KMS-11 (cell line): Measurements from ENCODE around the gene TRPM4.

Source experiments
- H2AFZ ChIP-seq: fragments of 200-600 bp; sonication (generic); 2 replicates; pipeline ENCODE4 v1.6.1; 2016; ENCODE audit warnings: antibody characterized with exemption, mixed run types, low read depth
- H3K27ac ChIP-seq: fragments of 200-600 bp; sonication (generic); 2 replicates; pipeline ENCODE4 v1.6.1; 2016; ENCODE audit warnings: mild to moderate bottlenecking, mixed run types
- H3K27me3 ChIP-seq: fragments of 200-600 bp; sonication (generic); 2 replicates; pipeline ENCODE4 v1.6.1; 2017; ENCODE audit warnings: mild to moderate bottlenecking, low read depth, mixed run types, moderate library complexity; ENCODE audit not compliant: insufficient read depth
- H3K36me3 ChIP-seq: fragments of 200-600 bp; sonication (generic); 2 replicates; pipeline ENCODE4 v1.6.1; 2017; ENCODE audit warnings: mild to moderate bottlenecking, mixed run types; ENCODE audit not compliant: insufficient read depth
- H3K4me1 ChIP-seq: fragments of 200-600 bp; sonication (generic); 2 replicates; pipeline ENCODE4 v1.6.1; 2016; ENCODE audit warnings: mild to moderate bottlenecking, low read depth, mixed run types; ENCODE audit not compliant: poor library complexity, severe bottlenecking
- H3K4me2 ChIP-seq: fragments of 200-600 bp; sonication (generic); 2 replicates; pipeline ENCODE4 v1.7.0; 2016; ENCODE audit warnings: mild to moderate bottlenecking, mixed run types
- H3K4me3 ChIP-seq: fragments of 200-600 bp; sonication (generic); IDR thresholded peaks from 2 replicates; pipeline ENCODE4 v1.6.1; 2017; ENCODE audit warnings: low read depth, low read length, mixed read lengths; ENCODE audit not compliant: insufficient read depth
- H3K79me2 ChIP-seq: fragments of 200-600 bp; sonication (generic); 2 replicates; pipeline ENCODE4 v1.6.1; 2016; ENCODE audit warnings: low read depth, mixed run types; ENCODE audit not compliant: insufficient read depth
- H3K9ac ChIP-seq: fragments of 200-600 bp; sonication (generic); 2 replicates; pipeline ENCODE4 v1.6.1; 2016; ENCODE audit warnings: mild to moderate bottlenecking, mixed run types
- H4K20me1 ChIP-seq: fragments of 200-600 bp; sonication (generic); 2 replicates; pipeline ENCODE4 v1.6.1; 2016; ENCODE audit warnings: mild to moderate bottlenecking, mixed run types; ENCODE audit not compliant: insufficient read depth
- TF ChIP-seq, protein P1 (sequence below): fragments of 200-600 bp; sonication (generic); conservative IDR thresholded peaks from 2 replicates; pipeline ENCODE4 v1.6.1; 2017; ENCODE audit warnings: low read depth, mild to moderate bottlenecking, antibody characterized with exemption, low read length, moderate library complexity, mixed read lengths

The TRPM4 gene

GRCh38 chr19:49132974-49133609 lies 24.5 kb upstream of the TRPM4 start:
- H2AFZ ChIP-seq = no peak overlapping the region
- H3K4me1 ChIP-seq = peaks cover 10% of the 10 kb centered on the region
- no peak overlapping the region for H3K4me2 ChIP-seq
- H3K9ac ChIP-seq = no peak overlapping the region
- no peak overlapping the region for H3K27ac ChIP-seq
- no peaks in the 10 kb centered on the region for H3K36me3 ChIP-seq
- TF ChIP-seq, protein P1, sequence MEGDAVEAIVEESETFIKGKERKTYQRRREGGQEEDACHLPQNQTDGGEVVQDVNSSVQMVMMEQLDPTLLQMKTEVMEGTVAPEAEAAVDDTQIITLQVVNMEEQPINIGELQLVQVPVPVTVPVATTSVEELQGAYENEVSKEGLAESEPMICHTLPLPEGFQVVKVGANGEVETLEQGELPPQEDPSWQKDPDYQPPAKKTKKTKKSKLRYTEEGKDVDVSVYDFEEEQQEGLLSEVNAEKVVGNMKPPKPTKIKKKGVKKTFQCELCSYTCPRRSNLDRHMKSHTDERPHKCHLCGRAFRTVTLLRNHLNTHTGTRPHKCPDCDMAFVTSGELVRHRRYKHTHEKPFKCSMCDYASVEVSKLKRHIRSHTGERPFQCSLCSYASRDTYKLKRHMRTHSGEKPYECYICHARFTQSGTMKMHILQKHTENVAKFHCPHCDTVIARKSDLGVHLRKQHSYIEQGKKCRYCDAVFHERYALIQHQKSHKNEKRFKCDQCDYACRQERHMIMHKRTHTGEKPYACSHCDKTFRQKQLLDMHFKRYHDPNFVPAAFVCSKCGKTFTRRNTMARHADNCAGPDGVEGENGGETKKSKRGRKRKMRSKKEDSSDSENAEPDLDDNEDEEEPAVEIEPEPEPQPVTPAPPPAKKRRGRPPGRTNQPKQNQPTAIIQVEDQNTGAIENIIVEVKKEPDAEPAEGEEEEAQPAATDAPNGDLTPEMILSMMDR = no peak
- no peaks in the 10 kb centered on the region; the same call in 1 of the 2 replicates for H3K79me2 ChIP-seq
- no peaks in the 10 kb centered on the region for H4K20me1 ChIP-seq
- no peak overlapping the region for H3K4me3 ChIP-seq
- H3K27me3 ChIP-seq = no peaks in the 10 kb centered on the region

DNA sequence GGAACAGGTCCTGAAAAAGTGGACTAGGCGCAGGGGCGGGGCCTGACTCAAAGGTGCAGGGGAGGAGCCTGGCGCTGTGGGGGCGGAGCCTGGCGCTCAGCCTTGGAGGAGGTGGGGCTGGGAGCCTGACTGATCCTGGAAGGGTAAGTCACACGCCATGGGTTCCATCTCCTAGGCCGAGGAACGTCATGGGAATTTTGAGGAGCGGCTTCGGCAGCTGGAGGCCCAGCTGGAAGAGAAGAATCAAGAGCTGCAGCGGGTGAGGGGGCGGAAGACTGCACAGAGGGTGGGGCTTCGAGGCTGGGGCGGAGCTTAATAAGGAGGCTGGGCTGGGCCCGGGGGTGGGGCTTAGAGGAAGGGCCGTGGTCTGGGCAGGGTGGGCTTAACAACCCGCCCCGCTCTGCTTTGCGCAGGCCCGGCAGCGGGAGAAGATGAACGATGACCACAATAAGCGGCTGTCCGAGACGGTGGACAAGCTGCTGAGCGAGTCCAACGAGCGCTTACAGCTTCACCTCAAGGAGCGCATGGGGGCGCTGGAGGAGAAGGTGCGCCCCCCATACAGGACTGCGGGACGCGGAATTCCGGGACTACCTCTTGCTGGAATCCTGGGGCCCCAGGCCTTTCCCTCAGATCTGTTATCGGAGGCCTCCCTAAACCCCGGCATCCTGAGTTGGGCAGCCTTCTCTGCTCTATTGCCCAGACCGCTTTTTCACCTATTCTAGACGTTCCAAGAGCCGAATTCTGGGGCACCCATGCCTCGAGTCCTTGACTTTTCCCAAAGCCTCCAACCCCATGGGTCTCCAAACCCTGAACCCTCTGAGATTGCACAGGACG lies 23.8 kb upstream of the TRPM4 start:
- H3K36me3 ChIP-seq = no peaks in the 10 kb centered on the region
- peaks cover 8% of the 10 kb centered on the region for H3K4me1 ChIP-seq
- no peak overlapping the region for H2AFZ ChIP-seq
- H3K27ac ChIP-seq = no peak overlapping the region
- H3K27me3 ChIP-seq = no peaks in the 10 kb centered on the region
- H3K79me2 ChIP-seq = no peaks in the 10 kb centered on the region; the same call in 1 of the 2 replicates
- no peak overlapping the region for H3K4me3 ChIP-seq
- no peak overlapping the region for H3K4me2 ChIP-seq
- H3K9ac ChIP-seq = no peak overlapping the region
- TF ChIP-seq, protein P1 = no peak
- H4K20me1 ChIP-seq = no peaks in the 10 kb centered on the region

- no peak overlapping the region for H2AFZ ChIP-seq
- H3K36me3 ChIP-seq = no peaks in the 10 kb centered on the region
- H3K4me2 ChIP-seq = no peak overlapping the region
- H4K20me1 ChIP-seq = no peaks in the 10 kb centered on the region
- H3K9ac ChIP-seq = no peak overlapping the region
- H3K4me3 ChIP-seq = no peak overlapping the region
- no peak overlapping the region for H3K27ac ChIP-seq
- no peaks in the 10 kb centered on the region for H3K27me3 ChIP-seq
- no peaks in the 10 kb centered on the region for H3K4me1 ChIP-seq
- TF ChIP-seq, protein P1 = no peak
- no peaks in the 10 kb centered on the region for H3K79me2 ChIP-seq
Measured at GRCh38 chr19:49135686-49136085, 21.9 kb upstream of the TRPM4 start.

DNA sequence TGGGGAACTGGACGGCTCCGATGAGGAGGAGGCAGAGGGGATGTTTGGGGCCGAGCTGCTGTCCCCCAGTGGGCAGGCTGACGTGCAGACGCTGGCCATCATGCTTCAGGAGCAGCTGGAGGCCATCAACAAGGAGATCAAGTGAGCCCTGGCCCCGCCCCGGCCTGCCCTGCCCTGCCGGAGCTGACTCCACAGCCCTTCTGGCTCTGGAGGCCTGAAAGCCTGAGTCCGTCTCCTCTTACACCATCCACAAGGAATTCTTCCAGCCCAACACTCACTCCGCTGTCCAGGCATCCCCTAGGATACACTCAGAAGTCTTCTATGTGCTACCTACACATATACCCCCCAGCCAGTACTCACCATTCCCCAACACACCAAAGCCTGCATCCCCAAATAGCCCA lies 20.8 kb upstream of the TRPM4 start:
- no peaks in the 10 kb centered on the region for H3K36me3 ChIP-seq

More for the DNA sequence above, 20.8 kb upstream of the TRPM4 start:
- Histone ChIP-seq H3K4me3 (no peak overlapping the region), H3K4me1 (no peaks in the 10 kb centered on the region), H3K79me2 (no peaks in the 10 kb centered on the region), H2AFZ (no peak overlapping the region), H3K4me2 (no peak overlapping the region), H3K27me3 (no peaks in the 10 kb centered on the region), H3K27ac (no peak overlapping the region), H4K20me1 (no peaks in the 10 kb centered on the region), H3K9ac (no peak overlapping the region)
- TF ChIP-seq, protein P1 = no peak
